Measurements from ENCODE around the gene IL13. TPM values are rescaled to one million over a fixed set of nuclear protein-coding genes. Genes with fewer than 3 reads are reported as not detected.

IL13 gene
- total RNA-seq, 1 experiment from 2014 or later, result not detected

DNA sequence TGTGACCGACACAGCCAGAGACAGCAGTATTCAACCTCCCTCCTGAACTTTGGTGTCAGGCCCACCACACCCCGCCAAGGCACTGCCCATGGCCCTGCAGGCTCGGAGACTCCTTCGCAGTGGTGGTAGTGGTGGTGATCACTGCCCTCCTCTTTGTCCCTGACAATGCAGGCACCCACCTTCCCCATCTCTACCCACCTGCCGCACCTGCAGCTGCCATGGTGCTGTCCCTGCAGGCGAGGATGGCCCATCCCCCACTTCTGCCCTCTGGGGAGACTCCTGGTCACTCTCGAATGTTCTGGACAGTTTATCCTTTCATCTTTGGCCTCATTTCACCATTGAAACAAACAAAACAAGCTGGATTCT lies 11.5 kb downstream of the IL13 start (continued):
- TF ChIP-seq, protein P1, sequence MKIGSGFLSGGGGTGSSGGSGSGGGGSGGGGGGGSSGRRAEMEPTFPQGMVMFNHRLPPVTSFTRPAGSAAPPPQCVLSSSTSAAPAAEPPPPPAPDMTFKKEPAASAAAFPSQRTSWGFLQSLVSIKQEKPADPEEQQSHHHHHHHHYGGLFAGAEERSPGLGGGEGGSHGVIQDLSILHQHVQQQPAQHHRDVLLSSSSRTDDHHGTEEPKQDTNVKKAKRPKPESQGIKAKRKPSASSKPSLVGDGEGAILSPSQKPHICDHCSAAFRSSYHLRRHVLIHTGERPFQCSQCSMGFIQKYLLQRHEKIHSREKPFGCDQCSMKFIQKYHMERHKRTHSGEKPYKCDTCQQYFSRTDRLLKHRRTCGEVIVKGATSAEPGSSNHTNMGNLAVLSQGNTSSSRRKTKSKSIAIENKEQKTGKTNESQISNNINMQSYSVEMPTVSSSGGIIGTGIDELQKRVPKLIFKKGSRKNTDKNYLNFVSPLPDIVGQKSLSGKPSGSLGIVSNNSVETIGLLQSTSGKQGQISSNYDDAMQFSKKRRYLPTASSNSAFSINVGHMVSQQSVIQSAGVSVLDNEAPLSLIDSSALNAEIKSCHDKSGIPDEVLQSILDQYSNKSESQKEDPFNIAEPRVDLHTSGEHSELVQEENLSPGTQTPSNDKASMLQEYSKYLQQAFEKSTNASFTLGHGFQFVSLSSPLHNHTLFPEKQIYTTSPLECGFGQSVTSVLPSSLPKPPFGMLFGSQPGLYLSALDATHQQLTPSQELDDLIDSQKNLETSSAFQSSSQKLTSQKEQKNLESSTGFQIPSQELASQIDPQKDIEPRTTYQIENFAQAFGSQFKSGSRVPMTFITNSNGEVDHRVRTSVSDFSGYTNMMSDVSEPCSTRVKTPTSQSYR (CRISPR knock-in tag; IDR thresholded peaks at IDR 0.05), result no peak
- TF ChIP-seq FOXK1 (CRISPR knock-in tag; IDR thresholded peaks at IDR 0.05), result no peak
- TF ChIP-seq CREB1 (CRISPR knock-in tag; IDR thresholded peaks at IDR 0.05), result no peak
- no peak for TF ChIP-seq JUN (CRISPR knock-in tag; IDR thresholded peaks at IDR 0.05)
- no peak for TF ChIP-seq JAZF1 (CRISPR knock-in tag; IDR thresholded peaks at IDR 0.05)
- no peak for TF ChIP-seq STAT6 (CRISPR knock-in tag; conservative IDR thresholded peaks at IDR 0.05; ENCODE audit: low read depth)
- no peak for TF ChIP-seq ARID4B (CRISPR knock-in tag; IDR thresholded peaks at IDR 0.05; ENCODE audit: borderline replicate concordance)
- TF ChIP-seq ZNF121 (CRISPR knock-in tag; IDR thresholded peaks at IDR 0.05), result no peak
- no peak for TF ChIP-seq SOX15 (CRISPR knock-in tag; IDR thresholded peaks at IDR 0.05)
- no peak for TF ChIP-seq E2F5 (CRISPR knock-in tag; IDR thresholded peaks at IDR 0.05)

- Mint-ChIP-seq H3K27ac (no peak overlapping the region), H3K36me3 (peaks cover 2% of the 10 kb centered on the region; the same call in 1 of the 2 replicates), H3K27me3 (ENCODE audit: low read depth) (no peaks in the 10 kb centered on the region; the same call in 1 of the 2 replicates), H3K4me1 (peaks cover 9% of the 10 kb centered on the region; the same call in 1 of the 2 replicates), H3K9me3 (peaks cover 9% of the 10 kb centered on the region), H3K4me3 (no peak overlapping the region)
- no peak for TF ChIP-seq E2F1 (CRISPR knock-in tag; IDR thresholded peaks at IDR 0.05)
- ATAC-seq, result no peak
- no peak for DNase-seq (ENCODE audit: low spot score)
- ChIA-PET POLR2A (no interaction called here), CTCF (interaction anchor here (1.6 kb wide), 1 partner anchor 143 kb away, joined by 4 read pairs; no protein-coding TSS in a partner anchor)
Observed at GRCh38 chr5:132669966-132670882, 12.3 kb downstream of the IL13 start.

Data from WTC11 (cell line).